Measurements from ENCODE around the gene TMC5. TPM values are rescaled to one million over a fixed set of nuclear protein-coding genes. Genes with fewer than 3 reads are reported as not detected.

The TMC5 gene
- total RNA-seq, 1 experiment from 2014 or later: 1.2 TPM

DNA sequence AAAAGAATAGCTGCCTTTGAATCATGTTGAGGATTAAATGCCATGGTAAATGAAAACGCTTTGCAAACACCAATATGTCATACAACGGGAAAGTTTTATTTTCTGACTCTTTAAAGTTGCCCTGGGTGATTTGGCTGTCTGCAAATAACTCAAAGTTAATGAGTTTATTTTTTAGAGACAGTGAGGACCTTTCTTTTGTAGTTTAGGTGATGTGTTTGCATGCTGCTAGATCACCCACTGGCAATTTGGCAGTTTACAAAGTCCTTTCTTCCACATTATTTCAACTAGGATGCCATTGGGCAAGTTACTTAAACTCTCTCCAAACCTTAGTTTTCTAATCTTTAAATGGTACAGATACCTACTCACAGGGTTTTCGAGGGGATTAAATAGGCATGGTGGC is 66.4 kb downstream of the TMC5 start:
- Histone ChIP-seq H2BK12ac (ENCODE audit: insufficient read length, low read depth, low read length) (no peak overlapping the region), H3K27ac (ENCODE audit: insufficient read length, low read depth, low read length) (no peak overlapping the region), H3K23me2 (ENCODE audit: insufficient read length, low read depth, low read length, poor library complexity, severe bottlenecking) (no peaks in the 10 kb centered on the region), H3T11ph (ENCODE audit: low read length) (no peak overlapping the region), H3K9ac (ENCODE audit: extremely low read depth, insufficient read length, low read length) (no peak overlapping the region), H3K9me3 (ENCODE audit: control insufficient read depth, low read depth, low read length) (no peaks in the 10 kb centered on the region), H3K23ac (ENCODE audit: insufficient read length, low read depth, low read length) (no peak overlapping the region), H2AFZ (ENCODE audit: low read length) (no peak overlapping the region), H3K79me2 (ENCODE audit: insufficient read depth, low read length) (no peaks in the 10 kb centered on the region), H4K20me1 (ENCODE audit: control insufficient read depth, insufficient read depth, insufficient read length) (no peaks in the 10 kb centered on the region), H2BK20ac (ENCODE audit: low read depth, low read length, poor library complexity, severe bottlenecking) (no peak overlapping the region), H4K8ac (replicated peaks; ENCODE audit: insufficient read length, low read depth, low read length) (no peak overlapping the region), H3K14ac (ENCODE audit: insufficient read depth, low read length) (no peak overlapping the region), H3K4me2 (ENCODE audit: insufficient read depth, insufficient read length, low read length) (no peak overlapping the region), H3K79me1 (ENCODE audit: insufficient read depth, low read depth, low read length, poor library complexity, severe bottlenecking) (no peaks in the 10 kb centered on the region), H3K56ac (ENCODE audit: insufficient read length, low read depth, low read length) (no peak overlapping the region), H3K18ac (ENCODE audit: insufficient read length, low read depth, low read length) (no peak overlapping the region), H4K91ac (ENCODE audit: insufficient read length, low read depth, low read length) (no peak overlapping the region), H2BK120ac (ENCODE audit: low read depth, low read length, poor library complexity, severe bottlenecking) (no peak overlapping the region), H3K4me1 (ENCODE audit: insufficient read depth, low read length) (peaks cover 10% of the 10 kb centered on the region; the same call in 1 of the 2 replicates), H3K27me3 (ENCODE audit: insufficient read depth, low read length) (no peaks in the 10 kb centered on the region), H4K5ac (ENCODE audit: insufficient read length, low read depth, low read length) (no peak overlapping the region), H2BK5ac (ENCODE audit: insufficient read length, low read length) (no peak overlapping the region), H3K4ac (ENCODE audit: low read depth, low read length) (no peak overlapping the region), H2AK5ac (ENCODE audit: insufficient read length, low read length) (no peak overlapping the region), H2BK15ac (ENCODE audit: low read depth, low read length) (no peak overlapping the region)
- Mint-ChIP-seq H3K4me3 (no peak overlapping the region), H3K27me3 (ENCODE audit: low read depth) (peaks cover 3% of the 10 kb centered on the region), H3K9me3 (peaks cover 4 to 11% of the 10 kb centered on the region in 2 experiments; a peak in 3 of 5 replicates), H3K4me1 (peaks cover 27 to 37% of the 10 kb centered on the region in 2 experiments), H3K36me3 (ENCODE audit: insufficient read depth in 1 of 3, low read depth in 3 of 3) (peaks cover 0 to 18% (median 11%) of the 10 kb centered on the region in 3 experiments), H3K27ac (no peak overlapping the region)
- no CpG with 5 or more reads among the region's 3 CpGs for WGBS (ENCODE audit: extremely low coverage, insufficient read length, low lambda C conversion rate)
- DNase-seq: no peak
- TF ChIP-seq, protein P1, sequence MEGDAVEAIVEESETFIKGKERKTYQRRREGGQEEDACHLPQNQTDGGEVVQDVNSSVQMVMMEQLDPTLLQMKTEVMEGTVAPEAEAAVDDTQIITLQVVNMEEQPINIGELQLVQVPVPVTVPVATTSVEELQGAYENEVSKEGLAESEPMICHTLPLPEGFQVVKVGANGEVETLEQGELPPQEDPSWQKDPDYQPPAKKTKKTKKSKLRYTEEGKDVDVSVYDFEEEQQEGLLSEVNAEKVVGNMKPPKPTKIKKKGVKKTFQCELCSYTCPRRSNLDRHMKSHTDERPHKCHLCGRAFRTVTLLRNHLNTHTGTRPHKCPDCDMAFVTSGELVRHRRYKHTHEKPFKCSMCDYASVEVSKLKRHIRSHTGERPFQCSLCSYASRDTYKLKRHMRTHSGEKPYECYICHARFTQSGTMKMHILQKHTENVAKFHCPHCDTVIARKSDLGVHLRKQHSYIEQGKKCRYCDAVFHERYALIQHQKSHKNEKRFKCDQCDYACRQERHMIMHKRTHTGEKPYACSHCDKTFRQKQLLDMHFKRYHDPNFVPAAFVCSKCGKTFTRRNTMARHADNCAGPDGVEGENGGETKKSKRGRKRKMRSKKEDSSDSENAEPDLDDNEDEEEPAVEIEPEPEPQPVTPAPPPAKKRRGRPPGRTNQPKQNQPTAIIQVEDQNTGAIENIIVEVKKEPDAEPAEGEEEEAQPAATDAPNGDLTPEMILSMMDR (conservative IDR thresholded peaks at IDR 0.05): no peak
